ENCODE measurements around the gene PLIN5. TPM values are rescaled to one million over a fixed set of nuclear protein-coding genes. Genes with fewer than 3 reads are reported as not detected.

The PLIN5 gene
- total RNA-seq, 1 experiment from 2014 or later: 3.9 TPM

DNA sequence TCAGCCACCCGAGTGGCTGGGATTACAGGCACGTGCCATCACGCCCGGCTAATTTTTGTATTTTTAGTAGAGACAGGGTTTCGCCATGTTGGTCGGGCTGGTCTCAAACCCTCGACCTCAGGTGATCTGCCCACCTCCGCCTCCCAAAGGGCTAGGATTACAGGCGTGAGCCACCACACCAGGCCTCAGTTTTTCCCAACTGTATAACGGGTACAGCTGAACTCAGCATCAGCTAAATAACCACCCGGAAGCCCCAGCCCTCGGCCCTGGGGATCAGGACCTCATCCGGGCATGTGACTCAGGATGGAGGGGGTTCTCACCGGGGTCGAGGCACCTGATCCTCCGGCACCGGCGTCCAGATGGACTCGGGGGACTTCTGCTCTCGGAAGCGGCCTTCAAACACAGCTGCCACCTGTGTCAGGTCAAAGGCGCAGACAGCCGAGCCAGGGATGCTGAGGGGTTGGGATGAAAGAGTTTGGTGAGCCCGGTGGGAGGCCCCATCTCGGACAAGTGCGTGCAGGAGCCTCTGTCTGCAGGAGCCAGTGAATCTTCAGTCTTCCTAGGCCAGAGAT, 15.5 kb upstream of the PLIN5 start:
- Histone ChIP-seq H3K4me1 (ENCODE audit: insufficient read depth, low read length) (no peaks in the 10 kb centered on the region), H3K18ac (ENCODE audit: insufficient read length, low read depth, low read length) (no peak overlapping the region), H3K79me2 (ENCODE audit: insufficient read depth, low read length) (no peaks in the 10 kb centered on the region), H2AK5ac (ENCODE audit: insufficient read length, low read length) (no peak overlapping the region), H3K4me2 (ENCODE audit: insufficient read depth, insufficient read length, low read length) (no peak overlapping the region), H3T11ph (ENCODE audit: low read length) (no peak overlapping the region), H3K23me2 (ENCODE audit: insufficient read length, low read depth, low read length, poor library complexity, severe bottlenecking) (no peaks in the 10 kb centered on the region), H3K27me3 (ENCODE audit: insufficient read depth, low read length) (no peaks in the 10 kb centered on the region), H2BK5ac (ENCODE audit: insufficient read length, low read length) (no peak overlapping the region), H3K23ac (ENCODE audit: insufficient read length, low read depth, low read length) (no peak overlapping the region), H4K20me1 (ENCODE audit: control insufficient read depth, insufficient read depth, insufficient read length) (peaks cover 3% of the 10 kb centered on the region), H3K9ac (ENCODE audit: extremely low read depth, insufficient read length, low read length) (no peak overlapping the region), H2BK15ac (ENCODE audit: low read depth, low read length) (no peak overlapping the region), H2BK12ac (ENCODE audit: insufficient read length, low read depth, low read length) (no peak overlapping the region), H3K79me1 (ENCODE audit: insufficient read depth, low read depth, low read length, poor library complexity, severe bottlenecking) (no peaks in the 10 kb centered on the region), H3K27ac (ENCODE audit: insufficient read length, low read depth, low read length) (no peak overlapping the region), H3K4ac (ENCODE audit: low read depth, low read length) (no peak overlapping the region), H2AFZ (ENCODE audit: low read length) (no peak overlapping the region), H4K5ac (ENCODE audit: insufficient read length, low read depth, low read length) (no peak overlapping the region), H4K8ac (replicated peaks; ENCODE audit: insufficient read length, low read depth, low read length) (no peak overlapping the region), H3K56ac (ENCODE audit: insufficient read length, low read depth, low read length) (no peak overlapping the region), H4K91ac (ENCODE audit: insufficient read length, low read depth, low read length) (no peak overlapping the region), H2BK20ac (ENCODE audit: low read depth, low read length, poor library complexity, severe bottlenecking) (no peak overlapping the region), H2BK120ac (ENCODE audit: low read depth, low read length, poor library complexity, severe bottlenecking) (no peak overlapping the region), H3K9me3 (ENCODE audit: control insufficient read depth, low read depth, low read length) (no peaks in the 10 kb centered on the region), H3K14ac (ENCODE audit: insufficient read depth, low read length) (no peak overlapping the region)
- peaks cover 2% of the 10 kb centered on the region; the same call in 1 of the 2 replicates for H3K27me3 Mint-ChIP-seq (ENCODE audit: low read depth)
- no peaks in the 10 kb centered on the region; a peak in 1 of 5 replicates for H3K9me3 Mint-ChIP-seq
- H3K27ac Mint-ChIP-seq: no peak overlapping the region
- H3K4me1 Mint-ChIP-seq: no peaks in the 10 kb centered on the region
- H3K36me3 Mint-ChIP-seq (ENCODE audit: insufficient read depth in 1 of 3, low read depth in 3 of 3): peaks cover 29 to 78% (median 58%) of the 10 kb centered on the region in 3 experiments
- H3K4me3 Mint-ChIP-seq: no peak overlapping the region
- no CpG with 5 or more reads among the region's 26 CpGs for WGBS (ENCODE audit: extremely low coverage, insufficient read length, low lambda C conversion rate)
- TF ChIP-seq, protein P1, sequence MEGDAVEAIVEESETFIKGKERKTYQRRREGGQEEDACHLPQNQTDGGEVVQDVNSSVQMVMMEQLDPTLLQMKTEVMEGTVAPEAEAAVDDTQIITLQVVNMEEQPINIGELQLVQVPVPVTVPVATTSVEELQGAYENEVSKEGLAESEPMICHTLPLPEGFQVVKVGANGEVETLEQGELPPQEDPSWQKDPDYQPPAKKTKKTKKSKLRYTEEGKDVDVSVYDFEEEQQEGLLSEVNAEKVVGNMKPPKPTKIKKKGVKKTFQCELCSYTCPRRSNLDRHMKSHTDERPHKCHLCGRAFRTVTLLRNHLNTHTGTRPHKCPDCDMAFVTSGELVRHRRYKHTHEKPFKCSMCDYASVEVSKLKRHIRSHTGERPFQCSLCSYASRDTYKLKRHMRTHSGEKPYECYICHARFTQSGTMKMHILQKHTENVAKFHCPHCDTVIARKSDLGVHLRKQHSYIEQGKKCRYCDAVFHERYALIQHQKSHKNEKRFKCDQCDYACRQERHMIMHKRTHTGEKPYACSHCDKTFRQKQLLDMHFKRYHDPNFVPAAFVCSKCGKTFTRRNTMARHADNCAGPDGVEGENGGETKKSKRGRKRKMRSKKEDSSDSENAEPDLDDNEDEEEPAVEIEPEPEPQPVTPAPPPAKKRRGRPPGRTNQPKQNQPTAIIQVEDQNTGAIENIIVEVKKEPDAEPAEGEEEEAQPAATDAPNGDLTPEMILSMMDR (conservative IDR thresholded peaks at IDR 0.05): no peak
- no peak for DNase-seq
